ENCODE results near the gene CD3D. TPM values are rescaled to one million over a fixed set of nuclear protein-coding genes. Genes with fewer than 3 reads are reported as not detected.

CD3D gene
- total and polyA plus RNA-seq, 2 of the 4 experiments (the other 2 are of a cell fraction), result not detected

DNA sequence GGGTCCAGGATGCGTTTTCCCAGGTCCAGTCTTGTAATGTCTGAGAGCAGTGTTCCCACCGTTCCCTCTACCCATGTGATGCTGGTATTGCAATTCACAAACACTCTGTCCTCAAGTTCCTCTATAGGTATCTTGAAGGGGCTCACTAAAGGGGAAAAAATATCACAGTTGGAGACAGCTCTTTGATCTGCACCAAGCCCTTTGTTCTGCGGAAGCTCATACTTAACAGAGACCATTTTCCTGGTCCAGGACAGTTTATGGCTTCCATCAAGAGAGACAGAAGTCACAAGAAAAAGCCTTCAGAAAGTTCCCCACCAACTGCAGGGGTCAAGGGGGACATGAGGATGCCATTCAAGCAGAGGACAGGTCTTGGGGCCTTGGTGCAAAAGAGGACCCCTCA is 2.1 kb downstream of the CD3D start:
- no peak overlapping the region for H2BK15ac ChIP-seq (ENCODE audit: low read depth, low read length)
- no peak overlapping the region for H3K27ac ChIP-seq (ENCODE audit: insufficient read depth, low read length)
- H3K18ac ChIP-seq (ENCODE audit: low read depth, low read length), result no peak overlapping the region
- H4K91ac ChIP-seq (ENCODE audit: insufficient read depth, low read depth, low read length), result no peak overlapping the region
- H3K14ac ChIP-seq (replicated peaks; ENCODE audit: low read depth, low read length), result no peak overlapping the region
- ATAC-seq (ENCODE audit: low read depth), result no peak
- H3K9me3 ChIP-seq (ENCODE audit: control insufficient read depth, insufficient read depth, low read length), result no peaks in the 10 kb centered on the region
- H4K20me1 ChIP-seq (ENCODE audit: insufficient read depth, low read length), result no peaks in the 10 kb centered on the region
- no peak overlapping the region for H3K4me3 ChIP-seq (ENCODE audit: insufficient read depth, low read depth, low read length)
- ChIA-PET POLR2A (ENCODE audit: unreplicated experiment) (no interaction called here), CTCF (no interaction called here)
- no peak overlapping the region for H2AFZ ChIP-seq (replicated peaks; ENCODE audit: low read length, poor library complexity)
- no peak overlapping the region for H3K4ac ChIP-seq (ENCODE audit: low read depth, low read length)
- no peak overlapping the region for H2BK5ac ChIP-seq (ENCODE audit: low read depth, low read length, poor library complexity, severe bottlenecking)
- no peak overlapping the region for H2AK9ac ChIP-seq (replicated peaks; ENCODE audit: low read depth, low read length, poor library complexity)
- no peak overlapping the region for H4K5ac ChIP-seq (ENCODE audit: low read depth, low read length)
- peaks cover 13% of the 10 kb centered on the region for H3K27me3 ChIP-seq (ENCODE audit: control insufficient read depth, insufficient read depth, low read length)
- no CpG with 5 or more reads among the region's 3 CpGs for WGBS, 2 experiments (ENCODE audit: extremely low coverage in 2 of 2, insufficient read length in 1 of 2)
- no peaks in the 10 kb centered on the region for H3K4me1 ChIP-seq (ENCODE audit: control insufficient read depth, insufficient read depth, low read length)
- no peak overlapping the region for H3K23ac ChIP-seq (ENCODE audit: low read depth, low read length)
- DNase-seq, result no peak
- intact Hi-C loops (cut with micrococcal nuclease) (no loop called here), in situ Hi-C loops (cut with MboI; ENCODE audit: low sequenced_read_pairs) (no loop called here), dilution Hi-C loops (cut with HindIII; ENCODE audit: low sequenced_read_pairs, unreplicated experiment) (no loop called here)
- no peak for TF ChIP-seq BHLHE40 (IDR thresholded peaks at IDR 0.05; ENCODE audit: low read depth, low read length)
- no peak for TF ChIP-seq NFE2L2 (IDR thresholded peaks at IDR 0.05; ENCODE audit: low read depth, low read length)
- TF ChIP-seq SMC3 (IDR thresholded peaks at IDR 0.05; ENCODE audit: low read depth, low read length), result no peak
- TF ChIP-seq RCOR1 (IDR thresholded peaks at IDR 0.05; ENCODE audit: insufficient replicate concordance, low read length), result no peak
- no peak for TF ChIP-seq POLR2A (IDR thresholded peaks at IDR 0.05; ENCODE audit: low read depth, low read length)
- no peak for TF ChIP-seq RFX5 (IDR thresholded peaks at IDR 0.05; ENCODE audit: low read depth, low read length)
- TF ChIP-seq, protein P1, sequence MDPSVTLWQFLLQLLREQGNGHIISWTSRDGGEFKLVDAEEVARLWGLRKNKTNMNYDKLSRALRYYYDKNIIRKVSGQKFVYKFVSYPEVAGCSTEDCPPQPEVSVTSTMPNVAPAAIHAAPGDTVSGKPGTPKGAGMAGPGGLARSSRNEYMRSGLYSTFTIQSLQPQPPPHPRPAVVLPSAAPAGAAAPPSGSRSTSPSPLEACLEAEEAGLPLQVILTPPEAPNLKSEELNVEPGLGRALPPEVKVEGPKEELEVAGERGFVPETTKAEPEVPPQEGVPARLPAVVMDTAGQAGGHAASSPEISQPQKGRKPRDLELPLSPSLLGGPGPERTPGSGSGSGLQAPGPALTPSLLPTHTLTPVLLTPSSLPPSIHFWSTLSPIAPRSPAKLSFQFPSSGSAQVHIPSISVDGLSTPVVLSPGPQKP (IDR thresholded peaks at IDR 0.05; ENCODE audit: borderline replicate concordance, low read depth, low read length), result no peak
- TF ChIP-seq MXI1 (IDR thresholded peaks at IDR 0.05; ENCODE audit: borderline replicate concordance, low read depth, low read length), result no peak
- TF ChIP-seq FOS (IDR thresholded peaks at IDR 0.05; ENCODE audit: low read depth, low read length), result no peak
- H2AK5ac ChIP-seq (ENCODE audit: low read depth, low read length), result no peak overlapping the region
- no peaks in the 10 kb centered on the region for H3K79me1 ChIP-seq (ENCODE audit: low read depth in 1 of 2, low read length in 2 of 2)
- H2BK20ac ChIP-seq (ENCODE audit: low read depth, low read length), result no peak overlapping the region
- no peak overlapping the region for H3K9ac ChIP-seq (ENCODE audit: low read depth, low read length)
- BruUV-seq (replicated peaks), result no TSS peak
- H3K4me2 ChIP-seq (ENCODE audit: low read depth, low read length), result no peak overlapping the region
- H2BK120ac ChIP-seq (ENCODE audit: low read depth, low read length), result no peak overlapping the region
- H3K56ac ChIP-seq (ENCODE audit: extremely low read depth, insufficient read depth, low read length), result no peak overlapping the region
- no peak overlapping the region for H4K8ac ChIP-seq (ENCODE audit: low read depth in 2 of 2, low read length in 2 of 2)
- H3K36me3 ChIP-seq (ENCODE audit: control insufficient read depth, insufficient read depth, low read length), result no peaks in the 10 kb centered on the region
- H3K9me1 ChIP-seq (ENCODE audit: insufficient read depth, low read length), result no peaks in the 10 kb centered on the region
